Neutrophil (primary cell): ENCODE results near the gene STIM1.

Experiments
- H3K27ac ChIP-seq: fragments of 200-600 bp; sonication (generic); 2 replicates; pipeline ENCODE4 v1.5.1; 2016; ENCODE audit warnings: mild to moderate bottlenecking, moderate library complexity
- H3K27me3 ChIP-seq: fragments of 200-600 bp; sonication (generic); 2 replicates; pipeline ENCODE4 v1.6.0; 2016; ENCODE audit warnings: mild to moderate bottlenecking
- H3K36me3 ChIP-seq: fragments of 200-600 bp; sonication (generic); 2 replicates; pipeline ENCODE4 v1.5.1; 2017
- H3K4me1 ChIP-seq, 2 experiments: fragments of 200-600 bp in 1 of 2; sonication (generic) in 1 of 2; 1 replicate in 1 of 2; 2 replicates in 1 of 2; pipeline versions ENCODE4 v1.5.1 to v1.6.1; 2013 to 2016; ENCODE audit warnings: low read depth in 1 of 2, low read length in 1 of 2, mild to moderate bottlenecking in 1 of 2, moderate library complexity in 1 of 2; ENCODE audit not compliant: control insufficient read depth in 1 of 2, insufficient read depth in 1 of 2
- H3K4me3 ChIP-seq, 2 experiments: fragments of 200-600 bp in 1 of 2; sonication (generic) in 1 of 2; 1 replicate in 1 of 2; 2 replicates in 1 of 2; pipeline ENCODE4 v1.5.1; 2013 to 2016; ENCODE audit warnings: low read depth in 1 of 2, low read length in 1 of 2, mild to moderate bottlenecking in 1 of 2, moderate library complexity in 1 of 2
- H3K9me3 ChIP-seq: fragments of 200-600 bp; sonication (generic); 2 replicates; pipeline ENCODE4 v1.5.1; 2016
- CTCF ChIP-seq: fragments of 200-600 bp; sonication (generic); IDR thresholded peaks from 2 replicates; pipeline ENCODE4 v1.5.1; 2016; ENCODE audit warnings: antibody characterized with exemption

Gene STIM1

GRCh38 chr11:3832816-3833215, 22.6 kb upstream of the STIM1 start:
- Histone ChIP-seq H3K27me3 (no peaks in the 10 kb centered on the region), H3K9me3 (no peaks in the 10 kb centered on the region), H3K4me3 (peak overlapping the region; percentile 93 to 99), H3K27ac (peak overlapping the region; percentile 98), H3K4me1 (peaks cover 91 to 96% of the 10 kb centered on the region in 2 experiments), H3K36me3 (peaks cover 56% of the 10 kb centered on the region)
- no peak for TF ChIP-seq CTCF

- Histone ChIP-seq H3K9me3 (no peaks in the 10 kb centered on the region), H3K36me3 (peaks cover 50% of the 10 kb centered on the region), H3K27me3 (no peaks in the 10 kb centered on the region), H3K4me1 (peaks cover 91 to 96% of the 10 kb centered on the region in 2 experiments), H3K4me3 (peak overlapping the region; percentile 93 to 99), H3K27ac (peak overlapping the region; percentile 98)
- TF ChIP-seq CTCF: no peak
These were observed 22.0 kb upstream of the STIM1 start for GRCh38 chr11:3833449-3833848.

- H3K27ac ChIP-seq: peak overlapping the region; percentile 98
- peaks cover 43% of the 10 kb centered on the region for H3K36me3 ChIP-seq
- H3K4me3 ChIP-seq: peak overlapping the region; percentile 93 to 99
- no peaks in the 10 kb centered on the region for H3K27me3 ChIP-seq
- H3K4me1 ChIP-seq: peaks cover 85 to 97% of the 10 kb centered on the region in 2 experiments
- TF ChIP-seq CTCF: no peak
- no peaks in the 10 kb centered on the region for H3K9me3 ChIP-seq
These were observed 21.2 kb upstream of the STIM1 start for GRCh38 chr11:3834349-3834663.

GRCh38 chr11:3834664-3835461, 20.6 kb upstream of the STIM1 start:
- peak overlapping the region; percentile 98 for H3K27ac ChIP-seq
- TF ChIP-seq CTCF: peak; percentile 37
- no peaks in the 10 kb centered on the region for H3K27me3 ChIP-seq
- H3K36me3 ChIP-seq: peaks cover 38% of the 10 kb centered on the region
- H3K9me3 ChIP-seq: no peaks in the 10 kb centered on the region
- H3K4me1 ChIP-seq: peaks cover 80 to 92% of the 10 kb centered on the region in 2 experiments
- peak overlapping the region; percentile 93 to 99 for H3K4me3 ChIP-seq

- peaks cover 71 to 83% of the 10 kb centered on the region in 2 experiments for H3K4me1 ChIP-seq
- no peak for TF ChIP-seq CTCF
- no peaks in the 10 kb centered on the region for H3K27me3 ChIP-seq
- H3K9me3 ChIP-seq: no peaks in the 10 kb centered on the region
- peak overlapping the region; percentile 93 to 99 for H3K4me3 ChIP-seq
- H3K36me3 ChIP-seq: peaks cover 29% of the 10 kb centered on the region
- peak overlapping the region; percentile 98 for H3K27ac ChIP-seq
These were observed 19.7 kb upstream of the STIM1 start for GRCh38 chr11:3835751-3836150.
